HG03575 (cell line): Measurements from ENCODE around the gene RBM39.
"Not testable (repeated sequence)": the region's sequence is repeated elsewhere in the genome, so short reads cannot be mapped to it uniquely, and the experiment has no call there.

Source experiments
- ATAC-seq: cut with Tn5 transposase; IDR thresholded peaks from one replicate; pipeline ENCODE4 v1.9.1; 2021; ENCODE audit not compliant: unreplicated experiment, insufficient number of reproducible peaks, low FRiP score; ENCODE audit errors: extremely low read depth

The RBM39 gene

DNA sequence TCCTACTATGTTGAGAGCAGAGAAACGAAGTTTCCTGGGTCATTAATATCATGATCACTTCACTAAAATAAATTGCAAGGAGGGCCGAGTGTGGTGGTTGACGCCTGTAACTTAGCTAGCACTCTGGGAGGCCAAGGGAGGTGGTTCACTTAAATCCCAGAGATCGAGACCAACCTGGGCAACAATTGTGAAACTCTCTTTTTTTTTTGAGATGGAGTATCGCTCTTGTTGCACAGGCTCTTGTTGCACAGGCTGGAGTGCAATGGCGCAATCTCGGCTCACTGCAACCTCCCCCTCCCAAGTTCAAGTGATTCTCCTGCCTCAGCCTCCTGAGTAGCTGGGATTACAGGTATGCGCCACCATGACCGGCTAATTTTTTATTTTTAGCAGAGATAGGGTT lies 28.9 kb downstream of the RBM39 start:
- not testable (repeated sequence) for ATAC-seq

DNA sequence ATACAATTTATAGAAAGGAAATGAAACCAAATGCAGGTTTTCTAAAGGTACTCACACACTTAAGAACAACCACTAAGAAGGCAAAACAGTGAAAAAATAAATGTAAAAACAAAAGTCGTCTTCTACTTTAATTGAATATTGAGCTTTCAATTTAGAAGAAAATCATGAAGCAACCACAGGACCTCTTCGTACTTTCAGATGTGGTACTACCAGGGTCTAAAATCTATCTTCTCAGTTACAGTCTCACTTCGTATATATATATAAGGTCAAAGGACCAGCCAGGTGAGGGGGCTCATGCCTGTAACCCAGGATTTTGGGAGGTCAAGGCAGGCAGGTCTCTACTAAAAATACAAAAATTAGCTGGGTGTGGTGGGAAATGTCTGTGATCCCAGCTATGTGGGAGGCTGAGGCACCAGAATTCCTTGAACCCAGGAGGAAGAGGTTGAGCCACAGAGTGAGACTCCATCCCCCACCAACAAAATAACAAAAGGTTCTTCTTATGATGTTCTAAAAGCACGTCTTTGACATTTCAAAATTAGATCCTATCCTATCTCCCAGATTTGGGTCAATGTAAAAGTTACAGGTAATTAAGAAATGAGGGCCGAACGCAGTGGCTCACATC lies 30.4 kb downstream of the RBM39 start:
- ATAC-seq, result no peak

DNA sequence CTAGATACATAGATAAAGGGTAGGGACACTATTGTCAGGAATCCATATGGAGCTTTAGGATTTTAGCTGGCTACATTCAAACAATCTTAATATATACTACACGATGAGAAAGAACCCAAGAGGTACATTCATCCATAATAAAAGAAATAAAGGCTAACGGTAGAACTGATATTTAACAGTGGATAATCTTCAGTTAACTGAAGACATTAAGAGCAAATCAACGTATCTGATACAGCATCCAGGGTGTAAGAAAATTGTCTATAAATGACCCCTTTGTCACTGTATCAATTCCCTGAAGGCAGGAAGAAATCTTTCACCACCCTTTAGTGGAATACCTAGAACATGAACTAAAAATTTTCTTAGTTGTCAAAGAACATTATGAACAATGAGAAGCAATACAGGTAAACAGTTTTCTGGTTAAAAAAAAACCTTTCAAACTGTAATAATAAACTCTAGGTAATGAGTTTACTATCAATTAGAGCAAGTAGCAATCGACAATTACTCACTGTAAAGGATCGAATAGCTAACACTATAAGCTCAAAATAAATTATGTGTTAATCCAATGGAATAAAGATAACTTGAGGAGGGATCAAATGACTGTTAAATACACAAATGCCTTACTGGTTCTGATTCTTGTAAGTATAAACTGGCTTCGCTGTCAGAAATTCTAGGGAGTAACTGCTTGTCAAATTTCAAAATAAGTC lies 31.0 kb downstream of the RBM39 start:
- ATAC-seq, result no peak

DNA sequence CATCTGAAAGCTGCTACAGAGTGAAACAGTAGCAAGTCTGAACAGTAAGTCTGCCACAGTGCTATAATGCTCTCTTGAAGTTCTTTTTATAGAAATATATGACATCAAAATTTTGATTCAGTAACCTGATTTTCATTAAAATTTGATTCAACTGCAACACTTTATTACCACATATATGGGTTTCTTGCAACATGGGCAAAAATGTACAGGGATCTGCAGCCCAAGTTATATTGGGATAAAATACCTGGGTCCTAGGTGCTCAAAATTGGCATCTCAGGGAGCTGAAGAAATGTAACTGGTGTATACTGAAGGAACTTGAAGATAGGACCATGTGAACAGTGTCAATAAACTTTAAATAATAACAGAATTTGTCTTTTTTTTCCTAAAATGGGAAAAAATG lies 32.0 kb downstream of the RBM39 start:
- ATAC-seq, result no peak

GRCh38 chr20:35709259-35709658 lies 32.8 kb downstream of the RBM39 start:
- ATAC-seq, result no peak

DNA sequence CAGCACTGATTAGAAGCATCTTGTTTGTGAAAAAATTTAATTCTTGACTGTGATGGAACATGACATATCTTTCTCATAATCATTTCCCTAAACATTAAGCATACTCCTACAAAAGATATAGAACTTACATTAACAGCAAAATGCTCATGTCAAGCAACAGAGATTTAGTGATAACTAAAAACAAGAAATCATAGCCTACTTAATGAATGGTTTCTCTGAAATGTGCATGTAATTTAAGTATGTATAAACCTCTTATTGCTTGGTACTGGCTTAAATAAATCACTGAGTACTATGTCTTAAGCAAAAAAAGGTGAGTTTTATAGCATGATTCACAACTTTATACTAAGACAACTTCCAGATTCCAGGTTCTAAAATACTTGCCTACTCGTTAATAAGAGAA lies 33.6 kb downstream of the RBM39 start:
- ATAC-seq, result no peak

DNA sequence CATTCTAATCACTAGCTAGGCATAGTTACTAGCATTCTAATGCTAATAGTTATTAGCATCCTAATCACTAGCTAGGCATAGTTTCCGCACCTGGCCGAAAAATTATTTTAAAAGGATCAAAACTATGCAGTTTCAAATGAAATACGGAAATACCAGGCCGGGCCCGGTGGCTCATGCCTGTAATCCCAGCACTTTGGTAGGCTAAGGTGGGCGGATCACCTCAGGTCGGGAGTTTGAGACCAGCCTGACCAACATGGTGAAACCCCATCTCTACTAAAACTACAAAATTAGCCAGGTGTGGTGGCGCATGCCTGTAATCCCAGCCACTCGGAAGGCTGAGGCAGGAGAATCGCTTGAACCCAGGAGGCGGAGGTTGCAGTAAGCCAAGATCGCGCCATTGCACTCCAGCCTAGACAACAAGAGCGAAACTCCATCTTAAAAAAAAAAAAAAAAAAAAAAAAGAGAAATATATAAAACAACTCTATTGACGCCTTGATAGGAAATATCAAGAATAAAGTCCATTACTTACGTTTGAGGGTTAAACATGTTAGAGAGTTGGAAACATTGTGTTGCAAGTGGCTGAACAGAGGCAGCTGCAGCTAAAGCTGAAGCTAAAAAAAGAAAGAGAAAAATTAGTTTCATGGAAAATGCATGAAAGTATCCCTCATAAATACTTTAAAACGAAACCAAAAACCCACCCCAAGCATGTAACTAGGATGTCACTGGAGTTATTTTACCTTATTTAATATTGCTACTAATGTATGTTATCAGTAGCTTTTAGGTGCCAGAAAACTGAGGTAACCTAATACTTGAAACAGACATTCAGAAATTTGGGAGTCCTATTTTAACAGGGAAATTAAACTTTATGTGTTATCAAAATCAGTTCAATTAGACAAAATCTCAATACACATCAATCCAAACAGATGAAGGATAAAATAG lies 35.2 kb downstream of the RBM39 start:
- ATAC-seq, result not testable (repeated sequence)

DNA sequence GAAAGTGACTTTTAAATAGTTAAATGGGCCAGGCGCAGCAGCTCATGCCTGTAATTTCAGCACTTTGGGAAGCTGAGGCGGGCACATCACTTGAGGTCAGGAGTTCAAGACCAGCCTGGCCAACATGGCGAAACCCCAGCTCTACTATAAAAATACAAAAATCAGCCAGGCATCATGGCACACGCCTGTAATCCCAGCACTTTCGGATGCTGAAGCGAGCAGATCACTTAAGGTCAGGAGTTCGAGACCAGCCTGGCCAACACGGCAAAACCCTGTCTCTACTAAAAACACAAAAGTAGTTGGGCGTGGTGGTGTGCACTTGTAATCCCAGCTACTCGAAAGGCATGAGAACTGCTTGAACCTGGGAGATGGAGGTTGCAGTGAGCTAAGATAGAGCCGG lies 36.2 kb downstream of the RBM39 start:
- not testable (repeated sequence) for ATAC-seq

GRCh38 chr20:35704514-35705261 lies 37.4 kb downstream of the RBM39 start:
- no peak for ATAC-seq

DNA sequence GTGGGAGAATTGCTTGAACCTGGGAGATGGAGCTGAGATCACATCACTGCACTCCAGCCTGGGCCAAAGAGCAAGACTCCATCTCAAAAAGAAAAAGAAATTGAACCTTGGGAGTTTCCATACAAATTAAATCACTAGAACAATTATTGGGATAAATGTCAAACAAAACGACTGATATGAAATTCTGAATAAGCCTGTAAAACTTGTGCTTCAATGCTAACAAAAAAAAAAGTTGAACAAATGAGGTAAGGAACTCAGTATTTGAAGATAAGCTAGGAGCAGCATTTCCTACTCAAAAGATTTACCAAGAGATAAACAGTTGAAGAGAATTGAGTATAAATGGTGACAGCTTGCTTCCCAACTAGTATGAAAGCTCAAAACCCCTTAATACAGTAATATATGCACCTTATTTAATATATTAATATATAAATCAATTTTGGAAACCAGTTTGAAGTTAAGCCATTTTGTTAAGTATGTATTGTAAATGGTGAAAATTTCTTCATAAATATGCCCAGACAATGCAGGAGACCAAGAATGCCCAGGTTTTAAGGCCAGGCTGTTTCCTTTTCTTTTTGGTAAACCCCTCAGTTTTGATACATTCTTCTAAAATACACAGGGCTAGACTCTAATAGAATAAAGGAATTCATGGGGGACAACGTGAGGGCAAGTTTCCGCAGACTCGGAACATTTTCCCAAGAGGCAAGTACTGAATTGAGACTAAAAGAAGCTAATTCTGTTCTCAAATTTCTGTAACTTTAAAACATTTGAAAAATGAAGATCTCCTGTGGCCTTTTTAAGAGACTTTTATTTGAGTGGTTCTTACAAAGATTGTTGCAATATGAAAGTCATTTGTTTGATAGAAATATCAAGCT lies 39.0 kb downstream of the RBM39 start:
- ATAC-seq, result no peak

GRCh38 chr20:35702051-35702823 lies 39.8 kb downstream of the RBM39 start:
- ATAC-seq, result no peak

GRCh38 chr20:35700625-35701148 lies 41.4 kb downstream of the RBM39 start:
- no peak for ATAC-seq

DNA sequence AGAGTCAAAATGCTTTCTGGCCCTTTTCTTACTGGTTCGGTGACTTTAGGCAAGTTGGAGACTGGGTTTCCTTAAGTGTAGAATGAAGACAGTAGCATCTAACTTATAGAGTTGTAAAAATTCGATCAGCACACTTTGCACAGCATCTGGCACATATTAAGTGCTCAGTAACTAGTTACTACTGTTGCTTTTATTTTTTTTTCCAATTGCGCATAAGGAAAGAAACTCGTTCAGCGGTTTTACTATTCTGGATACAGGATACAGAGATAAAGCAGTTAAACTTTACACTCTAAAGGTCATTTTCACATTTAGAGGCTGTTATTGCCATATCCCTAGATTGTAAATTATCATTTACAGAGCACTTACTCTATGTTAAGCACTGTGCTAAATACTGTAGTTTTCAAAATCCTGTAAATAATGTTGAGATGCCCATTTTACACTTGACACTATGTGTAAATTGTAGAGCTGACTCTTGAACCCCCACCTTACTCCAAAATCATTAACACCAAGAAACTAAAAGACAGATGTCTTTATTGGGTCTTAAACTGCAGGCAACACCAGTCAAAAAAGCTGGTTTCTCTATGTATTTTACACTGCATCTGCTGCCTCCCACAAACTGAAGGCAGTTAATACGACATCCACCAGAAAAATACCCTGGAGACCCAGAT lies 42.0 kb downstream of the RBM39 start:
- no peak for ATAC-seq

DNA sequence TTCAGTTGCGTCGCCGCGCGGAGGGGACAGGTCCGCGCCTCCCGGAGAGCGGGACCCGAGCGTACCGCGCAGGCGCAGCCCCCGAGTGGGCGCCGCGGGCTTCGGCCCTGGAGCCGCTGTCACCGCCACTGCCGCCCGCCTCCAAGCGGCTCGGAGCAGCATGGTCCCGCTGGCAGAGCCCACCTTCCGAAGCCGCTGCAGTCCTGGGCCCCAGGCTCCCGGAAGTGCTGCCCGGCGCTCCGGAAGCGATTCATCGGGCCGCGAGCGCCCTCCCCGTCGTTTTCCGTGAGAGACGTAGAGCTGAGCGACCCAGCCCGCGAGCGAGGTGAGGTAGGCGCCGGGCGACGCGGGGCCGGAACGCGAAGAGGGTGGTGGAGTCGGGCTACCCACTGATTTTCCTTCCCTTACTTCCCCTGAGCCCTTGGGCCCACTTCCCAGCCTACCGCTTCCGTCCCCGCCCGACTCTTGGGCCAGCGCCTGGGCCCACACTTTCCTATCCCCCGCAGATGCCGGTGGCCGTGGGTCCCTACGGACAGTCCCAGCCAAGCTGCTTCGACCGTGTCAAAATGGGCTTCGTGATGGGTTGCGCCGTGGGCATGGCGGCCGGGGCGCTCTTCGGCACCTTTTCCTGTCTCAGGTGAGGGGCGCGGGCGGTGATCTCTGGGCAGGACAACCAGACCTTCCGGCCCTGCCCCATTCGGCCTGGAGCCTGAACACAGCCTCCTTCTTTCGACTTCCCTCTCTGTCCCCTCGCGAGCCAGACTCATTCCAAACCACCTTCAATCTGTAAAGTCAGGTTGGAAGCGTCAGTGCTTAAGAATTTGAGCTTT lies 42.7 kb downstream of the RBM39 start, which contains the start of the genes NFS1 and ROMO1:
NFS1 (minus strand) TSS at position 226 of the 830 bp plus-strand sequence; CDS start at position 162, 64 bp downstream.
ROMO1 (plus strand) TSS at position 279 of the 830 bp plus-strand sequence; CDS start at position 507, 228 bp downstream.
- ATAC-seq, result no peak

DNA sequence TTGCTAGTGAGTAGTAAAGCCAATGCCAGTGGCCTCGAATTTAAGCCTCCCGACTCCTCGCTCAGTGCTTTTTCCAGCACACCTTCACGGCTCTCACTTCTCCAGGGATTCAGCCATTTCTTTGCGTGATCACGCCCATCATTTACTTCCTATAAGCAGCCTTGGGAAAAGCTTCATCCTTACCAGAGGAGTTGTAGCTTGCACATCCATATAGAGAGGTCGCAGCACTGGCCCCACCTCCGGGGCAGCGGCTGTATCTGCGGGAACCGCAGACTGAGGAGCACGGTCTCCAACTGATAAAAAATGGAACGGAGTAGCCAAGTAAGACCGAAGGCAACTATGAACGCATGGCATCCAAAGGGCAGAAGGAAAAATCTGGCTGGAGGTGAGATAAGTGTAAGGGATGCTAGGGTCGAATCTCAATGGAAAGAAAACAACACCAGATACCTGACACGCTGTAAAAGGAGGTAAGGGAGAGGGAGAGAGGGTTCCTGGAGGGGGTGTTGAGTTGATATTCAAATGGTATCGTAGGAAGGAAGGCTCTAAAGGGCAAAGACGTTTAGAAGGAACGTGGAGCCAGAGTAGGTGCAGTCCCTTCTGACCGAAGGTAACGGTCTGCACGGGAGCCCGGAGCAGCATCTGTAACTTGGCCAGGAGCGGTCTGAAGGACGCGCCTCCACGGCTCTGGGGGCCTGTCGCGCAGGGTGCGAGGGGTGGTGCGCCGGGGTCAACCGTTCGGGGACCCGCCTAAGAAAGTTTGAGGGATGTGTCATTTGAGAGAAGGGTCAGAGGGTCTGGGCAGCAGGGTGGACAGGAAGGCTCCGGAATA lies 43.5 kb downstream of the RBM39 start:
- no peak for ATAC-seq
